H1 (cell line): ENCODE measurements around the gene GFRA4.

Experiments
- BRCA1 ChIP-seq: IDR thresholded peaks from 2 replicates; pipeline ENCODE4 v1.6.1; 2012; ENCODE audit warnings: low read depth, low read length, improper control_type of control experiment
- KDM1A ChIP-seq: fragments of 200-600, 300-600 bp; sonication (generic); IDR thresholded peaks from 2 replicates; pipeline ENCODE4 v1.7.1; 2016; ENCODE audit warnings: mild to moderate bottlenecking, low read length, borderline replicate concordance
- TF ChIP-seq, protein P1 (sequence below), 3 experiments: IDR thresholded peaks; 1 replicate in 2 of 3; 2 replicates in 1 of 3; pipeline versions ENCODE4 v1.5.1 to v1.6.1; 2011; ENCODE audit warnings: low read length in 3 of 3, mild to moderate bottlenecking in 3 of 3, inconsistent platforms in 2 of 3, low read depth in 1 of 3, moderate library complexity in 1 of 3; ENCODE audit not compliant: insufficient read depth in 1 of 3; ENCODE audit errors: control extremely low read depth in 1 of 3

DNA sequence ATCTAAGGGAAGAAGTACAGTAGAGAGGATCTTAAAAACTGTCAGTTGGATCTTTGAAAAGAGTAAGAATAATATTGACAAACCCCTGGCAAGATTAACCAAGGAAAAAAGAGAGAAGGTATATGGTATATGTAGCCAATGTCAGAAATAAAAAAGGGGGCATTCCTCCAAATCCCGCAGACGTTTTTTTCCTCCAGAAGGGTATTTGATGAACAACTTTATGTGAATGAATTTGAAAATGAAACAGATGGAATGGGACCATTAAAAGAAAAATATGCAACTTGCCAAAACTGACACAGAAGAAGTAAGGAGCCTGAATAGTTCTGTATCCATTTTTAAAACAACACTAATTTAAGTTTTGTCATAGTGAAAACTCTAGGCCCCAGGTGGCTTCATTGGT lies 35.7 kb downstream of the GFRA4 start:
- TF ChIP-seq BRCA1 = no peak
- no peak for TF ChIP-seq KDM1A
- TF ChIP-seq, protein P1, sequence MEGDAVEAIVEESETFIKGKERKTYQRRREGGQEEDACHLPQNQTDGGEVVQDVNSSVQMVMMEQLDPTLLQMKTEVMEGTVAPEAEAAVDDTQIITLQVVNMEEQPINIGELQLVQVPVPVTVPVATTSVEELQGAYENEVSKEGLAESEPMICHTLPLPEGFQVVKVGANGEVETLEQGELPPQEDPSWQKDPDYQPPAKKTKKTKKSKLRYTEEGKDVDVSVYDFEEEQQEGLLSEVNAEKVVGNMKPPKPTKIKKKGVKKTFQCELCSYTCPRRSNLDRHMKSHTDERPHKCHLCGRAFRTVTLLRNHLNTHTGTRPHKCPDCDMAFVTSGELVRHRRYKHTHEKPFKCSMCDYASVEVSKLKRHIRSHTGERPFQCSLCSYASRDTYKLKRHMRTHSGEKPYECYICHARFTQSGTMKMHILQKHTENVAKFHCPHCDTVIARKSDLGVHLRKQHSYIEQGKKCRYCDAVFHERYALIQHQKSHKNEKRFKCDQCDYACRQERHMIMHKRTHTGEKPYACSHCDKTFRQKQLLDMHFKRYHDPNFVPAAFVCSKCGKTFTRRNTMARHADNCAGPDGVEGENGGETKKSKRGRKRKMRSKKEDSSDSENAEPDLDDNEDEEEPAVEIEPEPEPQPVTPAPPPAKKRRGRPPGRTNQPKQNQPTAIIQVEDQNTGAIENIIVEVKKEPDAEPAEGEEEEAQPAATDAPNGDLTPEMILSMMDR (IDR thresholded peaks at IDR 0.05; ENCODE audit: control extremely low read depth in 1 of 3, insufficient read depth in 1 of 3, low read depth in 1 of 3, low read length in 3 of 3) = no peak
